Anterior cingulate cortex (tissue), 58 donors: ENCODE measurements around the gene POP4.

Source experiments
- DNase-seq, 58 donors: peaks; one replicate each; lab custom pipeline; 2025; lab: John Stamatoyannopoulos, UW

The POP4 gene

GRCh38 chr19:29576046-29576606 is 30.0 kb upstream of the POP4 start:
- peak in 22 of 58 donors; percentile 3 to 64 (median 28) for DNase-seq

GRCh38 chr19:29576761-29577648 is 29.1 kb upstream of the POP4 start:
- DNase-seq: no peak

DNA sequence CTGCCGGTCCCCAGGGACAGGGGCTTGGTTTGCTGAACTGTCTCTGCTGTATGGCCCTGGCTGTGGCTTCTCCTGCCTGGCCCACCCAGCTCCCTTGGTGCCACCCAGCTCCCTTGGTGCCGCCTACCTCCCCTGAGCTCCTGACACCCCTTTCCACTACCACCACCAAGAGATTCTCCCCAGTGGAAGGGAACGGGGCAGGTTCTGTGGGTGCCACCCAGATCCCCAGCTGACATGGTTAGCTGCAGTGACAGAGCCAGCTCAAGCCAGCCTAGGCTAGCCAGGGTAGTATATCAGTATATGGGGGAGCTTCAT is 28.5 kb upstream of the POP4 start:
- DNase-seq: no peak

- no peak for DNase-seq
Measured at GRCh38 chr19:29578349-29578748, 27.7 kb upstream of the POP4 start.

DNA sequence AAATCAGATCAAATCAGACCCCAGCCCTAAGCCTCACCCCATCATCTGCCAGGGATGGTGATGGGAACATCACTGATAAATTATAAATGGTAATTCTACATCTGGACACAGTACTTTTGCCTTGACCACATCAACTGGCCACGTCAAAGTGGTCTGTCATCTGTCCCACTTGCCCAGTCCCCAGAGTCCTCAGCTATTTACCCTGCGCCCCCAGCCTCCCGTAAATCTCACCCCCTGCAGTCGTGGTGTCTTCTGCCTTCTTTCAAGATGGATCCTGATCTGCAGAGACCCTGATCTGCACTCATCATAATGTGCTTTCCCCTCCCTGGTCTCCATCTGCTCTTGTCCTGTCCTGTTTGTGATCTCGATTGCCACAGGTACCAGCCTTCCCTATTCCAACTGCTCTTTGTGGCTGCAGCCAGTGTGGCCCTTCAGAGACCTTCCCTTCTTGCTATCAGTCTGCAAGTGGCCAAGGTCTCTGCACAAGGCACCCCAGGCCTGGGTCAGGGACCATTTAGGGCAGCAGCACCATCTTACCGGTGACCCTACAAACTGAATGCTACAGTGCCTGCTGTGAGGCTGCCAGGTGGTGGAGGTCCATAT is 26.7 kb upstream of the POP4 start:
- DNase-seq: no peak

DNA sequence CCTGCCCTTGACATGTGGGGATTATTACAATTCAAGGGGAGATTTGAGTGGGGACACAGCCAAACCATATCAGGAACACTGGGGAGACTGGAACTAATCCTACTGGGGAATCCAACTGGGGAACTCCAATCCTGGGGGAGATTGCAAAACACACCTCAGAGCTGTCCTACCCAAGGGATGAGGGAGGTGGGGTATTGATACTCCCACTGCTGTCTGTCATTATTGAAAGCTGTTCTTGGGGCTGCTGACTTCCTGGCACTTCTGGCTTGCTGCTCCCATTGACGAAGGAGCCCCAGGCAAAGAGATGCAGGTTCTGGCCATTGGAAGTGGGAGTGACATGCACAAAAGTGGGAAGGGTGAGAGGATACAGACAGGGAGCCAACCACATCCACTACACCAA is 24.7 kb upstream of the POP4 start:
- DNase-seq: no peak

DNA sequence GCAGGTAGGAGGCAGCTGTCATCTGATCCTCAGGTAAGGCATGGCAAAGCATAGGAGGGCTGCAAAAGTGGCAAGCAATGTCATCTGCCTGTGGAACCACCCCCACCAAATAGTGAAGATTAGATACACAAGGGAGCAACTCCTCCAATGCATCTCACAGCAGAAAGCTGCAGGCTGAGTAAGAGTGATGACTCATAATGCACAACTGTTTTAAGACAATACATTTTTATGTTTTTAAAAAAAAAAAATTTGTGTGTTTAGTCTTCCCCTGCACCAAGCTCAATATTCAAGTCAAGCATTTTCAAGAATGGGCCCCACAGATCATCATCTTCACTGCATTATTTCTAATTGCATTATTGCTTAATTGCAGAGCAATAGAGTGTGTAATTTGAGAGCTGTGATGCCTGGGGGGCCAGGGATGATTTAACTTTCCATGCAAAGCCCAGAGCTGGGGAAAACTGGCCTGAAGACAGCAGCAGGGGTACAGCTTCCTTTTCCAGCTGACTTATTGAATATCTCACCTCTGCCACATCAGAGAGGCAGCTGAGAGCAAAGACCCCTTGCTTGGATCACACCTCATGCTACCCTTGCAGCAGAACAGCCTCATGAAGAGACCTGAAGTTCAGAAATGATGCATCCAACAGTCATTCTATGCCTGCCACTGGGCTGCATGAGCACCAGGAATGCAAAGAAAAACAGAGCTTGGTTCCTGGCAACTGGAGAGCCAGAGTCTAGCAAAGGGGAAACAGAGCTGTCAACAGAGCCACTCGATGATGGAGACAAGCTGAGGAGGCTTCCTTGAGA is 22.7 kb upstream of the POP4 start:
- DNase-seq: no peak

GRCh38 chr19:29586401-29586800 is 19.7 kb upstream of the POP4 start:
- DNase-seq: no peak

DNA sequence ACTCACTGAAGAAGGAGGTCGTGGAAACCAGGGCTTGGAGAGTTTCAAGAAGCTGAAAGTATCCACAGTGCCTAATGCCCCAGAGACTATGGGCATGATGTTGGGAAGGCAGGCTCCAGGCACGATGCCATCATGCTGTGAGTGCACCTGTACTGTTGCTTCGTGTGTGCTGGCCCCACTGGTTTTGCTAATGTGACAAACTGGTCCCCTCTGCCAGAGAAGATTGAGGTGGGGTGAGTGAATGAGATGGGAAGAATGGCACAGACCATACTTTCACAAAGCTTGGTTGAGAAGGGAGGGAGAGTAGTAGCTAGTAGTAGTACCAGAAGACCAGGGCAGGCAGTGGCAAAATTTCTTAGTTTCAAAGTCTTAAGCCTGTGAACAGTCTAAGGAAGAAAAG is 19.0 kb upstream of the POP4 start:
- no peak for DNase-seq

- DNase-seq: no peak
Measured at GRCh38 chr19:29587518-29587986, 18.5 kb upstream of the POP4 start.

DNA sequence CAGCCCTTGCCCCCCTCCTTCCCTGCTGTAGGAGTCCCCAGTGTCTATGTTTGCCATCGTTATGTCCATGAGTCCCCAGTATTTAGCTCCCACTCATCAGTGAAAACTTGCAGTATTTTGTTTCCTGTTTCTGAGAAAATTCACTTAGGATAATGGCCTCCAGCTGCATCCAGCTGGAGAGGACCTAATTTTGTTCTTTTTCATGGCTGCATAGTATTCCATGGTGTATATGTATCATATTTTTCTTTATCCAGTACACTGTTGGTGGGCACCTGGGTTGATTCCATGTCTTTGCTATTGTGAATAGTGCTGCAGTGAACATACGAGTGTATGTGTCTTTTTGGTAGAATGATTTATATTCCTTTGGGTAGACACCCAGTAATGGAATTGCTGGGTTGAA is 18.0 kb upstream of the POP4 start:
- DNase-seq: no peak

GRCh38 chr19:29590278-29590677 is 15.8 kb upstream of the POP4 start:
- no peak for DNase-seq

- no peak for DNase-seq
Measured at GRCh38 chr19:29591670-29592069, 14.4 kb upstream of the POP4 start.

GRCh38 chr19:29593869-29594268 is 12.2 kb upstream of the POP4 start:
- DNase-seq: no peak

GRCh38 chr19:29596080-29596727 is 9.9 kb upstream of the POP4 start:
- no peak for DNase-seq

DNA sequence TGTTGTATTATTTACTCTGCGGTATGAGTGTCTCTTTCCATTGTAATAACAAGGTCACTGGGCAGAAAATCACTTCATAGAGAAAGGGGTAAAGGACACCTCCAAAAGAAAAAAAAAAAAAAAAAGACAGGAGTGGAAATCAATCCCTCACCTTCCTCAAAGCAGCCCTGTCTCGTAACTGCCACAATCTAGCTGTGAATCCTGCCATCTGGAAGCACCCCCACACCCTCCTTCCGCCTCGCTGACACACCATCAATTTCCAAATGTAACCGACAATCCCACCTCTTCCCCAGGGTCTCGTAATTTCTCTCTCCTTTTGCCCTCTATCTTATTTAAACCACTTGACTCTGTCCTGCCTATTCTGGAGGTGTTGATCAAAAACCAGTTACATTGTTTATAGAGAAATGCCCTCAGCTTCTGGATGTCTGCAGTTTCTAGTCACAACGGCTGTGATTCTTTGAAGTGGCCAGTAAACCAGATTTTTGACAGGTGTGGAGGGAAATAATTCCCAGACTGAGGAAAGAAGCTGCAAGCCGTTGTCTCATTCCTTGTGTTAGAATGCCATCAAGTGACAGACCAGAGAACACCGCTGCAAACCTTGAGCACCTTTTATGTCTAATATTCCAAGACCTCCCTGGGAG is 9.1 kb upstream of the POP4 start:
- peak in 6 of 58 donors; percentile 3 to 52 (median 12) for DNase-seq

GRCh38 chr19:29598036-29598435 is 8.0 kb upstream of the POP4 start:
- DNase-seq: no peak

DNA sequence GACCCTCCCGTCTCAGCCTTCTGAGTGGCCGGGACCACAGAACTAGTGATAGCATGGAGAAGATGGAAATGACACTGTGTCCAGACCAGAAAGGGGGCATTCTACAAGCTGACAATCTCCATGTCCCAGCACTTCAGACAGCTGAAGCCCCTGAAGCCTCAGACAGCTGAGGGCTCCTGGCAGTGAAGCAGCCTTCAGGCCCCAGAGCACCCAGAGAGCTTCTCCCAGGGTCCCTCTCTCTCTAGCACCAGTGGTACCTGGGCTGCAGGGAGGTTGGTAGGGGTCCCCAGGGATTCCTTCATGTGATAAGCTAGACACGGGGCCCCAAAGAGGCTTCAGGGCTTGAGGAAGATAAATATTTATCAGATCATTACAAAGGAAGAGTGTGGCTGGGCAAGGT is 7.6 kb upstream of the POP4 start:
- DNase-seq: no peak

DNA sequence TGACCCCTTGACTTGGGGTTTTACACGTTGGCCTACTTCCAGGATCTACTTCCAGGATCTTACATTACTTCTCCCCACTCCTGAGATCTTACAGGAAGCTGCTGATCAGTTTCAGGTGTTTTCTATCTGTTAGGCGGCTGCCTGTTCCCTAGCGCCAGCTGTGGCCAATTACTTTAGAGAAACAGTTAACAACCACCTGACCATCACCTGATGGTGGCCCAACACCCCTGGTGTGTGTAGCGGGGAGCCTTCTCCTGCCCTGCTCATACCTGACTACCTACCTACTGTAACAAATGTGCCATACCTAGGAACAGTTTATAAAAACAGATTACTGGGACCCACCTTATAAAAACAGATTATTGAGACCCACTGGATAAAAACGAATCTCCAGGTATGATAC is 2.8 kb upstream of the POP4 start:
- DNase-seq: no peak

- DNase-seq: peak in 1 of 58 donors; percentile 56
Measured at GRCh38 chr19:29606420-29606747, 301 bp downstream of the POP4 start.
